ENCODE measurements around the gene MGRN1.

DNA sequence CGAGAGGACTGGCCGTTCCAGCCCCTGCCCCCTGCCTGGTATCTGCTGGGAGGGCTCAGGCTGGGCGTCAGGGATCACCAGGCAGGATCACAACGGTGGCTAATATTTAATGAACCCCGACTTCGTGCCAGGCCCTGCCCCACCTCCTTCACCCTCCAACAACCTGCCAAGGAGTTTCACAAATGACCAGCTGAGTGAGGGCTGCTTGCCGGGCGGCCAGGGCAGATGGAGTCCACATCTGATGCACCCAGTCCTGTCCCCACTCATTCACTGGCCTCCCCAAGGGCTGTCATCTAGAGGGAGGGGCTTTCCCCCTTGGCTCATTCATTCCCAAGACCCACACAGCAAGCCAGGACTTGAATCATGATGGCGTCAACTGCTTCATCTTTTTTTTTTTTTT lies 27.5 kb upstream of the MGRN1 start:
- TF ChIP-seq, protein P1, sequence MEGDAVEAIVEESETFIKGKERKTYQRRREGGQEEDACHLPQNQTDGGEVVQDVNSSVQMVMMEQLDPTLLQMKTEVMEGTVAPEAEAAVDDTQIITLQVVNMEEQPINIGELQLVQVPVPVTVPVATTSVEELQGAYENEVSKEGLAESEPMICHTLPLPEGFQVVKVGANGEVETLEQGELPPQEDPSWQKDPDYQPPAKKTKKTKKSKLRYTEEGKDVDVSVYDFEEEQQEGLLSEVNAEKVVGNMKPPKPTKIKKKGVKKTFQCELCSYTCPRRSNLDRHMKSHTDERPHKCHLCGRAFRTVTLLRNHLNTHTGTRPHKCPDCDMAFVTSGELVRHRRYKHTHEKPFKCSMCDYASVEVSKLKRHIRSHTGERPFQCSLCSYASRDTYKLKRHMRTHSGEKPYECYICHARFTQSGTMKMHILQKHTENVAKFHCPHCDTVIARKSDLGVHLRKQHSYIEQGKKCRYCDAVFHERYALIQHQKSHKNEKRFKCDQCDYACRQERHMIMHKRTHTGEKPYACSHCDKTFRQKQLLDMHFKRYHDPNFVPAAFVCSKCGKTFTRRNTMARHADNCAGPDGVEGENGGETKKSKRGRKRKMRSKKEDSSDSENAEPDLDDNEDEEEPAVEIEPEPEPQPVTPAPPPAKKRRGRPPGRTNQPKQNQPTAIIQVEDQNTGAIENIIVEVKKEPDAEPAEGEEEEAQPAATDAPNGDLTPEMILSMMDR (IDR thresholded peaks at IDR 0.05): no peak
- TF ChIP-seq POLR2A (IDR thresholded peaks at IDR 0.05): no peak
